CMK (cell line): ENCODE measurements around the gene F8.

Source experiments
- DNase-seq: peaks from one replicate; pipeline ENCODE4 v3.0.0-alpha.2; 2010; ENCODE audit warnings: low read depth

F8 gene

GRCh38 chrX:155022585-155022984 is at the start of gene F8:
F8 (minus strand) TSS chrX:155022723; CDS start chrX:155022552, 171 bp downstream.
- no peak for DNase-seq

GRCh38 chrX:155071694-155072280 is 49.3 kb upstream of the F8 start:
- DNase-seq, result no peak

- peak; percentile 72 for DNase-seq
Observed at GRCh38 chrX:155070975-155071693, 48.6 kb upstream of the F8 start, which contains the start of the genes BRCC3, CMC4 and MTCP1. BRCC3 (plus strand) TSS chrX:155071508; CDS start chrX:155071528, 20 bp downstream. CMC4 (minus strand) TSS chrX:155071136; CDS start chrX:155064023, 7,113 bp downstream. MTCP1 (minus strand) TSS chrX:155071136; CDS start chrX:155066010, 5,126 bp downstream.

GRCh38 chrX:155070663-155070974 is 48.1 kb upstream of the F8 start:
- no peak for DNase-seq

- DNase-seq, result no peak
Observed at GRCh38 chrX:155070038-155070437, 47.5 kb upstream of the F8 start.

- no peak for DNase-seq
Observed at GRCh38 chrX:155069414-155069813, 46.9 kb upstream of the F8 start.

GRCh38 chrX:155068165-155068564 is 45.6 kb upstream of the F8 start:
- no peak for DNase-seq

GRCh38 chrX:155065035-155065734 is 42.7 kb upstream of the F8 start:
- DNase-seq, result no peak

GRCh38 chrX:155061760-155062159 is 39.2 kb upstream of the F8 start:
- DNase-seq, result no peak

- DNase-seq, result no peak
Observed at GRCh38 chrX:155056877-155057792, 34.6 kb upstream of the F8 start.

GRCh38 chrX:155056471-155056870 is 33.9 kb upstream of the F8 start:
- no peak for DNase-seq

GRCh38 chrX:155055494-155055893 is 33.0 kb upstream of the F8 start:
- DNase-seq, result no peak

- DNase-seq, result no peak
Observed at GRCh38 chrX:155054255-155054654, 31.7 kb upstream of the F8 start.

GRCh38 chrX:155053656-155054055 is 31.1 kb upstream of the F8 start:
- no peak for DNase-seq

- DNase-seq, result no peak
Observed at GRCh38 chrX:155052738-155053498, 30.4 kb upstream of the F8 start.

- no peak for DNase-seq
Observed at GRCh38 chrX:155048977-155049619, 26.6 kb upstream of the F8 start.

GRCh38 chrX:155046811-155047528 is 24.4 kb upstream of the F8 start:
- no peak for DNase-seq

GRCh38 chrX:155046129-155046810 is 23.7 kb upstream of the F8 start:
- DNase-seq, result no peak

GRCh38 chrX:155035688-155036087 is 13.2 kb upstream of the F8 start:
- no peak for DNase-seq

GRCh38 chrX:155031657-155032056 is 9.1 kb upstream of the F8 start:
- no peak for DNase-seq
